Measurements from ENCODE around the gene SPSB2. TPM values are rescaled to one million over a fixed set of nuclear protein-coding genes. Genes with fewer than 3 reads are reported as not detected.

SPSB2 gene, protein sequence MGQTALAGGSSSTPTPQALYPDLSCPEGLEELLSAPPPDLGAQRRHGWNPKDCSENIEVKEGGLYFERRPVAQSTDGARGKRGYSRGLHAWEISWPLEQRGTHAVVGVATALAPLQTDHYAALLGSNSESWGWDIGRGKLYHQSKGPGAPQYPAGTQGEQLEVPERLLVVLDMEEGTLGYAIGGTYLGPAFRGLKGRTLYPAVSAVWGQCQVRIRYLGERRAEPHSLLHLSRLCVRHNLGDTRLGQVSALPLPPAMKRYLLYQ
- total RNA-seq = 3.7 and 4.1 TPM in 2 replicates

DNA sequence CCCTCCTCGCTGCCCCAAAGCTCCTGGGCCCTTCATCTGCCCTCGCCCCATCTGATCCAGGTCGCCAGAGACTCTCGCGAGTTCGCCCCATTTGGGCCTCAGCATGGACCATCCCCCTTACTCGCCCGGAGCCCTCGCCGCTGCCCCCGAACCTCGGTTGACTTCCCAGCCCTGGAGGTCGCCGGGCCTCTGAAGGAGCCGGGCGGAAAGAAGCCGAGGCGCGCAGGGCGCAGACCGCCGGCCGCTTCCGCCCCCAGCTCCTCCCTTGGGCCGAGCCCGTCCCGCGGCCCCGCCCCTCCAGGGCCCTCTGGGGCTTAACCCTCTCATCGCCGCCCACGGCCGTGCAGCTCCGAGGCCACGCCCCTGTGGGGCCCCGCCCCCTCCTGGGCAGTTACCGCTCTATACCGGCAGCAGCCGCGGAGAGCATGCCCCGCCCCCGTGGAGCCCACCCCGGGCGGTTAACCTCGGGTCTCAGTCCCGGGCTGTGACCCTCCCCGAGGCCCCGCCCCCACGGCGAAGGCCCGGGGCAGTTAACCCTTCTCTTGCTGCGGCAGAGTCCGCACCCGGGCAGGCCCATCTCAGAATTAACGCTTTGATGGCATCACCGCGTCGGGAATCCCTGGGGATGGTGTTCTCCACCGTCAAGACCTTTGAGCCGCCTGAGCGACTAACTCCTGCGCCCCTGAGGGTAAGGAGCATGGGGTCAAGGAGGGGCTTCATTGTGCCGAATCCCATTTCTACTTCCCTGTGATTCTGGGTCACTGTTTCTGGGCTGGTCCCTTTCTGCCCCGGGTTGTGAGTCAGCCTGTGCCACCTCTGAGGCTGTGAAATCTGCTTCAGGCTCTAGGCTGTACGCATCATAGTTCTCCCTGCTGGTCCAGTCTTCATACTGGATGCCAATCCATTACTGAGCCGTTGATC, at the start of gene SPSB2:
Gene SPSB2, minus strand, starts transcription at position 210 of the 921 bp plus-strand sequence. CDS start 402 bp downstream, outside the sequence.
- intact Hi-C loops (cut with micrococcal nuclease) = loop anchor here (1.0 to 2.0 kb wide), 5 partner anchors 18 to 79 kb away; partner anchors contain the start of genes ENO2, LRRC23 and USP5
- Mint-ChIP-seq H3K36me3 (ENCODE audit: low read depth) (peaks cover 67% of the 10 kb centered on the region), H3K27ac (peak within 1 kb of the TSS; percentile 84), H3K27me3 (ENCODE audit: low read depth) (no peaks in the 10 kb centered on the region), H3K9me3 (no peaks in the 10 kb centered on the region), H3K4me3 (ENCODE audit: low read depth) (peak within 1 kb of the TSS; percentile 92), H3K4me1 (ENCODE audit: low read depth) (peaks cover 52% of the 10 kb centered on the region)
- peak; percentile 99 for DNase-seq (ENCODE audit: low spot score)

DNA sequence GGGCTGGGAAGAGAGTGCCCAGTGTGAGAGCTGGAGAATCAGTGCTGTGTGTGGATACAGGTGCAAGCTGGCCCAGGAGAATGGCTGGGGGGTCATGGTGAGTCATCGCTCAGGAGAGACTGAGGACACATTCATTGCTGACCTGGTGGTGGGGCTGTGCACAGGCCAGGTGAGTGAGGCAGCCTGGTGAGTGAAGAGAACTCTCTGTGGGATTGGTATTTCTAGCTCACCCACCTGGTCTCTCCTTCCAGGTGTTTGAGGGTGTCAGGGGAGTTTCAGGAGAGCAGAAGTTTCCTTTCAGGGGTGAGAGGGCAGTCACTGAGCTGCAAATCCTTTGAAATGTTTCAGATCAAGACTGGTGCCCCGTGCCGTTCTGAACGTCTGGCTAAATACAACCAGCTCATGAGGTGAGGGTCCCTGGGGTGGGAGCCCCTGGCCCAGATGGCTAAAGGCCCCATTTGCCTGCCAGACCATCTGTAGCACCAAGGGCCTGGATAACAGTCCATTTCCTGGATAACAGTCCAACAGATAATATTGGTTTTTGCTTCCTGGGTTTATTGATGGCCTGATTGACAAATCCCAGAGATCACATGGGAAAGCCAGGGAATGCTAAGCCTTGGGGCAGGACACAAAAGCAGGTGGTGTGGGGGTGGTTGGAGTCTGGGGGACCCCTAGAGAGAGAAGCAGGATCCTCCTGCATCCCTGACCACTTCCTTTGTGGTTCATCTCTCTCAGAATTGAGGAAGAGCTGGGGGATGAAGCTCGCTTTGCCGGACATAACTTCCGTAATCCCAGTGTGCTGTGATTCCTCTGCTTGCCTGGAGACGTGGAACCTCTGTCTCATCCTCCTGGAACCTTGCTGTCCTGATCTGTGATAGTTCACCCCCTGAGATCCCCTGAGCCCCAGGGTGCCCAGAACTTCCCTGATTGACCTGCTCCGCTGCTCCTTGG, 49.2 kb upstream of the SPSB2 start:
- no peak overlapping the region for H3K4me3 Mint-ChIP-seq (ENCODE audit: low read depth)
- H3K27ac Mint-ChIP-seq = no peak overlapping the region
- no peaks in the 10 kb centered on the region for H3K27me3 Mint-ChIP-seq (ENCODE audit: low read depth)
- no peaks in the 10 kb centered on the region for H3K9me3 Mint-ChIP-seq
- intact Hi-C loops (cut with micrococcal nuclease) = no loop called here
- H3K4me1 Mint-ChIP-seq (ENCODE audit: low read depth) = peaks cover 37% of the 10 kb centered on the region
- peaks cover 55% of the 10 kb centered on the region for H3K36me3 Mint-ChIP-seq (ENCODE audit: low read depth)
- DNase-seq (ENCODE audit: low spot score) = no peak

DNA sequence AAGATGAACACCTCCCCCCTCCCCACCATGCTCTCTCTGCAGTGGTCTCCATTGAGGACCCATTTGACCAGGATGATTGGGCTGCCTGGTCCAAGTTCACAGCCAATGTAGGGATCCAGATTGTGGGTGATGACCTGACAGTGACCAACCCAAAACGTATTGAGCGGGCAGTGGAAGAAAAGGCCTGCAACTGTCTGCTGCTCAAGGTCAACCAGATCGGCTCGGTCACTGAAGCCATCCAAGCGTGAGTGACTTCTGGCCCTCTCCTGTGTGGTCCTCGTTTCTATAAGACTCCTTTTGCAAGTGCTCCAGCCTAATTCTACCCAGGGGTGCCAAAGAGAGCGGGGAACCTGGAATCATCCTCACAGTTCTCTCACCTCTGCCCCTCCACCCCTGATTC, 48.4 kb upstream of the SPSB2 start:
- intact Hi-C loops (cut with micrococcal nuclease) = no loop called here
- Mint-ChIP-seq H3K36me3 (ENCODE audit: low read depth) (peaks cover 62% of the 10 kb centered on the region), H3K27me3 (ENCODE audit: low read depth) (no peaks in the 10 kb centered on the region), H3K4me3 (ENCODE audit: low read depth) (no peak overlapping the region), H3K27ac (no peak overlapping the region), H3K9me3 (no peaks in the 10 kb centered on the region), H3K4me1 (ENCODE audit: low read depth) (peaks cover 35% of the 10 kb centered on the region)
- DNase-seq (ENCODE audit: low spot score) = no peak

DNA sequence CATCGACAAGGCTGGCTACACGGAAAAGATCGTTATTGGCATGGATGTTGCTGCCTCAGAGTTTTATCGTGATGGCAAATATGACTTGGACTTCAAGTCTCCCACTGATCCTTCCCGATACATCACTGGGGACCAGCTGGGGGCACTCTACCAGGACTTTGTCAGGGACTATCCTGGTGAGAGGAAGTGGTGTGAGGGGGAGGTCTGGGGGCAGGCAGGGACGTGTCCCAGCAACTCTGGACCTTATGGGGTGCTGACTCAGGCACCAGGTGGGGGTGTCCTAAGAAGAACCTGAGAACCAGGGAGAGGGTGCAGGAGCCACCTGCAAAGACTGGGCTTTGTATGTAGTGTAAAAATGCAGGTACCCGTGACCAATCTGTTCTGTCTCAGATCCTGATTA, 46.5 kb upstream of the SPSB2 start:
- peaks cover 31% of the 10 kb centered on the region for H3K4me1 Mint-ChIP-seq (ENCODE audit: low read depth)
- H3K36me3 Mint-ChIP-seq (ENCODE audit: low read depth) = peaks cover 69% of the 10 kb centered on the region
- peak overlapping the region; percentile 45 for H3K27ac Mint-ChIP-seq

DNA sequence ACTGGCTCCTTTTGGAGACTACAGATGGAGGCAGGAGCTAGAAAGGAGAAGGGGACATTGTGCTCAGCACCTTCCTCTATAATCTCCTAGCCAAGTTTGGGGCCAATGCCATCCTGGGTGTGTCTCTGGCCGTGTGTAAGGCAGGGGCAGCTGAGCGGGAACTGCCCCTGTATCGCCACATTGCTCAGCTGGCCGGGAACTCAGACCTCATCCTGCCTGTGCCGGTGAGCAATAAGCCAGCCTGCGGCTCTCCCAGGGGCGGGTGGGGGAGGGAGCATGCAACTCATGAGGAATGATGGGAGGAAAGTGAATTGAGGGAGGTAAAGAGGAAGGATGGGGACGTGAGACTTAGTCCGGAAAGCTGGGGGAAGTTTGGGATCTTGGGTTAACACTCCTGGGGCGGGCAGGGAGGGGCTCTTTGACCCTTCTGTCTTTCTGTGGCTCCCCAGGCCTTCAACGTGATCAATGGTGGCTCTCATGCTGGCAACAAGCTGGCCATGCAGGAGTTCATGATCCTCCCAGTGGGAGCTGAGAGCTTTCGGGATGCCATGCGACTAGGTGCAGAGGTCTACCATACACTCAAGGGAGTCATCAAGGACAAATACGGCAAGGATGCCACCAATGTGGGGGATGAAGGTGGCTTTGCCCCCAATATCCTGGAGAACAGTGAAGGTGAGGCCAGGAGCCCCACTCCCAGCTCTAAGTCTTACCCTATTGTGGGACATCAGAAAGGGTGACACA, 44.6 kb upstream of the SPSB2 start:
- Mint-ChIP-seq H3K4me1 (ENCODE audit: low read depth) (peaks cover 28% of the 10 kb centered on the region), H3K4me3 (ENCODE audit: low read depth) (no peak overlapping the region)

More for the DNA sequence above, 46.5 kb upstream of the SPSB2 start:
- Mint-ChIP-seq H3K27me3 (ENCODE audit: low read depth) (no peaks in the 10 kb centered on the region), H3K9me3 (no peaks in the 10 kb centered on the region), H3K4me3 (ENCODE audit: low read depth) (no peak overlapping the region)
- intact Hi-C loops (cut with micrococcal nuclease) = no loop called here
- DNase-seq (ENCODE audit: low spot score) = no peak

DNA sequence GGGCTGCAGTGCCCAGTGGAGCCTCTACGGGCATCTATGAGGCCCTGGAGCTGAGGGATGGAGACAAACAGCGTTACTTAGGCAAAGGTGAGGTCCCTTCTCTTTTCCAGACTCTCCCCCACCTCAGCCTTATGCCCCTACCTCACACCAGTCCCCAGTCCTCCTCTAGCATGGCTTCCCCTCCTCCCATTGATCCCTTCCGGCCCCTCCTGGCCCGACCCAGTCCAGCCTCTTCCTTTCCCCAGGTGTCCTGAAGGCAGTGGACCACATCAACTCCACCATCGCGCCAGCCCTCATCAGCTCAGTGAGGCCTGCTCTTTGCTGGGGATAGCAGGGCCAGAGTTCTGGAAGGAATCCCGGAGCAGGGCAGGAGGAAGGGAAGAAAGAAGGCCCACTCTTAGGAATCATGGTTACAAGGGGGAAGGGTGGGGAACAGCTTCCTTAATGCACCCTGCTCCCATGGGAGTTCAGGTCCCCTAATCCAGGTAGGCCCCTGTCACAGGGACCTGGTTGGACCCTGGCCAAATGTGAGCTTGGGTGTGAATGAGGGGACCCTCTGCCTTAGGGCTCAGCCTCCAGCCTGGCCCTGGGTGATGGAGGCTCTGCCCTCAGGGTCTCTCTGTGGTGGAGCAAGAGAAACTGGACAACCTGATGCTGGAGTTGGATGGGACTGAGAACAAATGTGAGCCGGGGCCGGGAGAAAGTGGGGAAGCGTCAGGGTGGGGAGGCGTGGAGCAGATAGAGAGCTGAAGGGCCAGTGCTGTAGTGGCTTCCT, 43.5 kb upstream of the SPSB2 start:
- Mint-ChIP-seq H3K4me1 (ENCODE audit: low read depth) (peaks cover 28% of the 10 kb centered on the region), H3K27me3 (ENCODE audit: low read depth) (no peaks in the 10 kb centered on the region), H3K36me3 (ENCODE audit: low read depth) (peaks cover 45% of the 10 kb centered on the region)

More for the DNA sequence above, 44.6 kb upstream of the SPSB2 start:
- Mint-ChIP-seq H3K36me3 (ENCODE audit: low read depth) (peaks cover 53% of the 10 kb centered on the region), H3K27me3 (ENCODE audit: low read depth) (no peaks in the 10 kb centered on the region), H3K27ac (no peak overlapping the region), H3K9me3 (no peaks in the 10 kb centered on the region)
- intact Hi-C loops (cut with micrococcal nuclease) = no loop called here
- DNase-seq (ENCODE audit: low spot score) = no peak

DNA sequence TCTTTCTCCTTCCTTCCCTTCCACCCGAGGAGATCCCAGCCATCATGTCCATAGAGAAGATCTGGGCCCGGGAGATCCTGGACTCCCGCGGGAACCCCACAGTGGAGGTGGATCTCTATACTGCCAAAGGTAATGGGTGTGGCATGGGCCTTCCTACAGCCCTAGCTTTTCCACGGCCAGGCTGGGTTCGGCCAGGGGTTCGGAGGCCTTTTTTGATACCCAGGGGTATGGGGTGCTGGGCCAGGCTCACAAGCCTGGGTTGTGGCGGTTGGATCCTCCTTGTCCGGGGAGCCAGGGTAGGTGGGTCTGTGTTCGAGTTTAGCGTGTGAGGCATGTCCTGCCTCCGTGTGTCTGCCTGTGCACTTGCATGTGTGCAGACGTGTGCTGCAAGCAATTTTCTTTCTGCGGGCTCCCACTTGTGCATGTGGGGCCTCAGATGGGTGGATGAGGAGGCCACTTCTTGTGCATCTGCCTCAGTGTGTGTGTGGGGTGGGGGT, 42.7 kb upstream of the SPSB2 start:
- no peak for DNase-seq (ENCODE audit: low spot score)
- Mint-ChIP-seq H3K27ac (peak overlapping the region; percentile 77), H3K4me1 (ENCODE audit: low read depth) (peaks cover 28% of the 10 kb centered on the region), H3K27me3 (ENCODE audit: low read depth) (no peaks in the 10 kb centered on the region), H3K4me3 (ENCODE audit: low read depth) (peak overlapping the region; percentile 93), H3K36me3 (ENCODE audit: low read depth) (peaks cover 39% of the 10 kb centered on the region), H3K9me3 (no peaks in the 10 kb centered on the region)
- intact Hi-C loops (cut with micrococcal nuclease) = loop anchor here (2.0 kb wide), 1 partner anchor 43 kb away; the partner anchor contains the start of gene SPSB2

More for the DNA sequence above, 43.5 kb upstream of the SPSB2 start:
- Mint-ChIP-seq H3K9me3 (no peaks in the 10 kb centered on the region), H3K27ac (peak overlapping the region; percentile 60), H3K4me3 (ENCODE audit: low read depth) (peak overlapping the region; percentile 93)
- DNase-seq (ENCODE audit: low spot score) = no peak
- intact Hi-C loops (cut with micrococcal nuclease) = no loop called here

DNA sequence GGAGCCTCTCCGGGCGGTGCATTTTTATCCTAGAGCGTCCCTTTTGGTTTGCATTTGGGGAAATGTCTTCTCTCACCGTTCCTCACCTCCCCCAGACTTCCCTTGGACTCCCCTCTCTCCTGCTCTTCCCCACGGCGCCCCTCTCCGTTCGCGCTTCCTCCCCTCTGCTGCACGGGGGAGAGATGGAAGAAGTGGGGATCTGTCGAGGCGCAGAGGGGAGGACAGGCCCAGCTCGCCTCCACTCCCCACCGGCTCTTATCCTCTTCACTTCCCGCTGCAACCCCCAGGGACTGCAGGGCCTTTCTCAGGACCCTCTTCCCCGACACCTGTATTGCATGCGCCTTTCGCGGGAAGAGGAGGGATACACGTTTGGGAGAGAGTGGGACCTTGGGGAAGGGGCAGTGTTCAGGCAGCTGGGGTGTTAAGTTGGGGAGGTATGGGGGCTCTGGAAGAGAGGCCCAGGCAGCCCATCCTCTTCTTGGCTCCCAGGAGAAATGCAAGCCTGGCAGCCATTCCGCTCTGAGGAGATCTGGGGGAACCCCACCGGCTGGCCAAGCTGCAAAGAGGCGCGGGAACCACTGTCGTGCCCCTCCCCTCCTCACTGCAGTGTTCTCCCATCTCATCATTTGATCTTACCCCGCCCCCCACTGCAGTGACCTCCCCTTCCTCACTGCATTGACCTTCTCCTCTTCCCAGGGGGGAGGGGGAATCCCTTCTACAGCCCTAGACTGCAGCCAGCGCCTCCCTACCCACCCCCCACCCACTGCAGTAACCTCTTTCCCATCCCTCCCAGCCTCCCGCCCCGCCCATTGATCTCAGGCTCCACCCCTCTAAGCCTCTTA, 42.1 kb upstream of the SPSB2 start:
- H3K4me3 Mint-ChIP-seq (ENCODE audit: low read depth) = peak overlapping the region; percentile 93
- H3K36me3 Mint-ChIP-seq (ENCODE audit: low read depth) = peaks cover 38% of the 10 kb centered on the region
- H3K9me3 Mint-ChIP-seq = no peaks in the 10 kb centered on the region
- intact Hi-C loops (cut with micrococcal nuclease) = loop anchor here (1.0 to 2.0 kb wide), 2 partner anchors 11 to 42 kb away; partner anchors contain the start of genes LRRC23 and SPSB2
- H3K27ac Mint-ChIP-seq = peak overlapping the region; percentile 77
- peaks cover 28% of the 10 kb centered on the region for H3K4me1 Mint-ChIP-seq (ENCODE audit: low read depth)
- no peaks in the 10 kb centered on the region for H3K27me3 Mint-ChIP-seq (ENCODE audit: low read depth)
- no peak for DNase-seq (ENCODE audit: low spot score)

DNA sequence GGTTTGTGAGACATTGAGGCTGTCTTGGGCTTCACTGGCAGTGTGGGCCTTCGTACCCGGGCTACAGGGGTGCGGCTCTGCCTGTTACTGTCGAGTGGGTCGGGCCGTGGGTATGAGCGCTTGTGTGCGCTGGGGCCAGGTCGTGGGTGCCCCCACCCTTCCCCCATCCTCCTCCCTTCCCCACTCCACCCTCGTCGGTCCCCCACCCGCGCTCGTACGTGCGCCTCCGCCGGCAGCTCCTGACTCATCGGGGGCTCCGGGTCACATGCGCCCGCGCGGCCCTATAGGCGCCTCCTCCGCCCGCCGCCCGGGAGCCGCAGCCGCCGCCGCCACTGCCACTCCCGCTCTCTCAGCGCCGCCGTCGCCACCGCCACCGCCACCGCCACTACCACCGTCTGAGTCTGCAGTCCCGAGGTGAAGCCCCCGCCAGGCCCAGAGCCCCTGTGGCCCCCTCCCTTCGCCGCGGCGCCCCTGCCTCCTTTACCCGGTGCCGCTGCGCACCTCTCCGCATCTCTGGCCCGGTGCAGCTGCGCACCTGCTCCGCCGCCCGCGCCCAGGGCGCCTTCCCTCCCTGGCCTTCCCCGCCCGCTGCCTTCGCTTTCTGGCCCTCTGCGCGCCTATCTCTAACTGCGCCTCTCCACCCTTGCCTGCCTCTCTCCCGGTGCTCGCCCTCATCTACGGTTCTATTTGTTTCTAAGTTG, 41.3 kb upstream of the SPSB2 start, which contains the start of gene ENO2:
Gene ENO2, plus strand, starts transcription at position 335 of the 701 bp plus-strand sequence. CDS start 1,253 bp downstream, outside the sequence.
- H3K4me1 Mint-ChIP-seq (ENCODE audit: low read depth) = peaks cover 21% of the 10 kb centered on the region
- peak within 1 kb of the TSS; percentile 93 for H3K4me3 Mint-ChIP-seq (ENCODE audit: low read depth)
- peaks cover 30% of the 10 kb centered on the region for H3K36me3 Mint-ChIP-seq (ENCODE audit: low read depth)
- intact Hi-C loops (cut with micrococcal nuclease) = loop anchor here (1.0 to 2.0 kb wide), 2 partner anchors 10 to 42 kb away; partner anchors contain the start of genes LRRC23 and SPSB2
- DNase-seq (ENCODE audit: low spot score) = peak; percentile 74
- no peaks in the 10 kb centered on the region for H3K27me3 Mint-ChIP-seq (ENCODE audit: low read depth)
- peak within 1 kb of the TSS; percentile 77 for H3K27ac Mint-ChIP-seq
- no peaks in the 10 kb centered on the region for H3K9me3 Mint-ChIP-seq

Data from activated T-helper 2 cell treated with anti-CD3 and anti-CD28 coated beads, Interferon-gamma antibody, Interleukin-2, Interleukin-4, amounts not matched to agents 10 μg/mL and 5 μg/mL and 100 μg/mL, durations not matched to agents 14 hours and 24 hours and 36 hours (primary cell).